ENCODE results near the gene HPCAL1.

Gene HPCAL1

DNA sequence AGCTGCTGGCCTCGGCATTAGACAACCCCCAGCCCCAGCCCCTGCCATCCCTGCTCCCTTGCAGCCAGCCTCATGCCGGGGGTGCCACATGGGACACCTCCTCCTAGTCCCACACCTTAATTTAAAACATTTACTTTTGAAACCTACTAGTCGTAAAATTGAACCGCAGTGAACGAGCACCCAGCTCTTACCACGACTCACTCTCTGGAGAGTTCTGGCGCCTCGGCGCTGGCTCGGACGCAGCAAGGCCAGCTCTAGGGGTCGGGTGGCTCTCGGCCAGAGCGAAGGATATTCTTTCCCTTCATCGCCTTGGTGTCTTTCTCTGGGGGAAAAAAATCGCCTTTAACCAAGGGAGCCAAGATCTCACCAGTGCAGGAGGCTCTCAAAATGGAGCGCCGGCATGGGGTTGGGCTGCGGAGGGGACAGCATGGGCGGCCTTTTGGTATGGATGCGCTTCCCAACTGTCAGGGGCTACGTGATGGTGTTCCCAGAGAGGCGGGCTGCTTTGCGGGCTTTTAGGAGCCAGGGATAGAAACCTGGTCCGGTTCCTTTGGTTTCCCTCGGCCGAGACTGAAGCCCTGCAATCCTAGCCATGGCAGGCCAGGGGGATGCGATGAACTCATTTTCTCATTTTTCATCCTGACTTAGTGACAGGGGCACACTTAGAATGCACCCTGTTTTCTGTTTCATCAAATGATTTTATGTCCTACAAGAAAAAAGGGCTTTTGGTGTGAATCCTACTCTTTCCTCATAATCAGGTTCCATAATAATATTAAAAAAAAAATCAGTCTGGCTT is 2.0 kb downstream of the HPCAL1 start:
- DNase-seq, result no peak

DNA sequence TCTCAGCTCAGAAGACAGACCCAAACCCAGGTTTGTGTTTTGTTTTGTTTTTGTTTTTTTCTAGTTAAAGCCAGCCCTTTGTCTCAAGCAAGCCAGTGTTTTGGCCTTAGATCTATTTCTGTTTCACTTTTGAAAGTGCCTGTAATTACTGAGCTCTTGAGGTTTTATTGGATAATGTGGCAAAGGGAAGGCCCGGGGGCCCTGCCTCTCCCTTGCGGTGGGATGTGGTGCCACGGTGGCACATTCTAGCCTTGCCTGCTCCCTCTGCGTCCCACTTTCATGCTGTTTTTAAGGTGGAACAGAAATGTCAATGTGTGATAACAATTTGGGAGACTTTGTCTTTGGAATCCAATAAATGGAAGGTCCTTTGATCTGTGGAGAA is 2.5 kb downstream of the HPCAL1 start:
- no peak for DNase-seq

- no peak for DNase-seq
Observed at GRCh38 chr2:10305715-10306114, 3.0 kb downstream of the HPCAL1 start.

DNA sequence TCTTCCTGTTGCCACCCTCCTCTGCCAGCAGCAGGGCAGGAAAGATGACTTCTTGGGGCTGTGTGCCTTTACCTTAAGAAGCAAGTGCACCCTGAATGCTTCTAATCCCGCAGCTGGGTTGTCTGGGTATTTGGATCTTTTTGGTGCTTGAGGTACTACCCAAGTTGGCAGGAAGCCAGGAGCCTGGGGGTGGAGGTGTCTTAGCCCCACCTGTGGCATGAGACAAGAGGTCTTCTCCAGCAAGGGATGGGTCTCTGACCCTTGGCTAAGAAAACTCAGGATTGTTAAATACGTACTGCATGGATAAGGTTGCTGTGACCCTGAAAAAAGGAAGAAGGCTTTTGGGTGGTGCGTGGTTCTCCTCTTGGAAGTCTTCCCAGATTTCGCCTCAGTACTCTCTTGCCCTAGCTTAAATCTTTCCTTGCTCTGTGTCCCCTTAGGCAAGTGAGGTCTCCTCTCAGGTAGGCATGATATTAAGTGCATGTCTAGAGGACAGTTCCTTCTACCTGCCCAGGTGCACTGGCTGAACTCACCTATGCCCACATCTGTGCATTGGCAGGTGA is 4.3 kb downstream of the HPCAL1 start:
- no peak for DNase-seq

DNA sequence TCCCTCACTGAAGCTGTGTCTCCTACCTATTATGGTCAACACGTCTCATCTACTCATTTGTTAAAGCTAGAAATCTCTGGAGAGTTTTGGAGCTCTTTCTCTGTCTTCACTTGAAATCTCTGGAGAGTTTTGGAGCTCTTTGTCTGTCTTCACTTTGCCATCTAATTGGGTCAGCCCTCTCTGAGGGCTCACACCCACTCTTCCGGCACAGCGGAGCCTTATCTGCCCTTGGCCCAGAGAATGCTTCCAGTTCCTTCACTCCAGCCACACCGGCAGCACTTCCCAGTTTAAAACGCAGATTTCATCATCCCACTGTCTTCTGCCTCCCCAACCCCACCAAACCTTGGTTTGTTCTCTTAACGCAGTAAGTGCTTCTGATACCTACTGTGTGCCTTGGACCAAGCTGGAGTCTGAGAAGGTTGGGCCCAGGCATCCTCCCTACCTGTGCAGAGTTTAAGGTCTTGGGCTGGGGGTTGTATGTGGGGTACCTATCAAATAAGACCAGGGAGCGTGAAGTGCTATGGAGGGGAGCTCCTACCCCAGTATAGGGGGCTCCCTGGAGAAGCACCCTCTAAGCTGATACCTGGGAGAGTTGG is 5.0 kb downstream of the HPCAL1 start:
- no peak for DNase-seq

DNA sequence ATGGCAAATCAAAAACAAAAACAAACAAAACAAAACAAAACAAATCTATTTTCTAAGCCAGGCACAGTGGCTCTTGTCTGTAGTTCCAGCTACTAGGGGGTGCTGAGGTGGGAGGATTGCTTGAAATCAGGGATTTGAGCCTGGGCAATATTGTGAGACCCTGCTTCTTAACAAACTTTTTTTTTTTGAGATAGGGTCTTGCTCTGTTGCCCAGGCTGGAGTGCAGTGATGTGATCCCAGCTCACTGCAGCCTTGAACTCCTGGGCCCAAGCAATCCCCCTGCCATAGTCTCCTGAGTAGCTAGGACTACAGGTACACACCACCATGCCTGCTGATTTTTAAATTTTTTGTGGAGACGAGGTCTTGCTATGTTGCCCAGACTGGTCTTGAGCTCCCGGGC is 6.2 kb downstream of the HPCAL1 start:
- DNase-seq, result no peak

- DNase-seq, result no peak
Observed at GRCh38 chr2:10309286-10309685, 6.6 kb downstream of the HPCAL1 start.

- no peak for DNase-seq
Observed at GRCh38 chr2:10310309-10310888, 7.7 kb downstream of the HPCAL1 start.

- DNase-seq, result no peak
Observed at GRCh38 chr2:10311736-10312135, 9.0 kb downstream of the HPCAL1 start.

DNA sequence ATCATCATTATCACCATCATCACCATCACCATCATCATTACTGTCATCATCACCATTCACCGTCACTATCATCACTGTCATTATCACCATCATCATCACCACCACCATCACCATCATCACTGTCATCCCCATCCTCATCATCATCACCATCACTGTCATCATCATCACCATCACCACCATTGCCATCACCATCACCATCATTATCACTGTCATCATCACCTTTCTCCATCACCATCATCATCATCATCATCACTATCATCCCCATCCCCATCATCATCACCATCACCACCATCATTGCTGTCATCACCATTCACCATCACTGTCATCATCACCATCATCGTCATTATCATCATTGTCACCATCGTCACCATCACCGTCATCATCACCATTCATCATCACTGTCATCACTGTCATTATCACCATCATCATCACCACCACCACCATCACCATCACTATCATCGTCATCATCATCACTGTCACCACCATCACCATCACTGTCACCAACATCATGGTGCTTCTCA is 9.8 kb downstream of the HPCAL1 start:
- no peak for DNase-seq

GRCh38 chr2:10316336-10316735 is 13.6 kb downstream of the HPCAL1 start:
- no peak for DNase-seq

DNA sequence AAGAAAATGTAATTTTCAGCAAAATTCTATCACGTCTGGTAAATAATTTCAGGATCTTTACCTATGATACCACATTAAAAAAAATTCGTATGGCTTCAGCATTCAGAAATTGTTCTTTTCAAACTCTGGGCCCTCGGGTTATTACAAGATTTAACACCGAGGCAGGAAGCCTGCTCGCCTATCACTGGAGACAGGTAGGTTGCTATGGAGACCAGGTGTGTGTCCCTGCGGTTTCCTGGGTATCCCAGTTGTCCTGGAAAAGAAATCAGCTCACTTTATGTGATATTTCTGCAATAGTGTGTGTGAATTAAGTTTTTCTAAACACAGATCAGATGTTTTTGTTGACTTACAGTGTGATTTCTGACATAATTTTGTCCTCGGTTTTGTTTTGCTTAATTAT is 14.2 kb downstream of the HPCAL1 start:
- DNase-seq, result no peak

- DNase-seq, result no peak
Observed at GRCh38 chr2:10317646-10318045, 14.9 kb downstream of the HPCAL1 start.

GRCh38 chr2:10318345-10318744 is 15.6 kb downstream of the HPCAL1 start:
- no peak for DNase-seq

DNA sequence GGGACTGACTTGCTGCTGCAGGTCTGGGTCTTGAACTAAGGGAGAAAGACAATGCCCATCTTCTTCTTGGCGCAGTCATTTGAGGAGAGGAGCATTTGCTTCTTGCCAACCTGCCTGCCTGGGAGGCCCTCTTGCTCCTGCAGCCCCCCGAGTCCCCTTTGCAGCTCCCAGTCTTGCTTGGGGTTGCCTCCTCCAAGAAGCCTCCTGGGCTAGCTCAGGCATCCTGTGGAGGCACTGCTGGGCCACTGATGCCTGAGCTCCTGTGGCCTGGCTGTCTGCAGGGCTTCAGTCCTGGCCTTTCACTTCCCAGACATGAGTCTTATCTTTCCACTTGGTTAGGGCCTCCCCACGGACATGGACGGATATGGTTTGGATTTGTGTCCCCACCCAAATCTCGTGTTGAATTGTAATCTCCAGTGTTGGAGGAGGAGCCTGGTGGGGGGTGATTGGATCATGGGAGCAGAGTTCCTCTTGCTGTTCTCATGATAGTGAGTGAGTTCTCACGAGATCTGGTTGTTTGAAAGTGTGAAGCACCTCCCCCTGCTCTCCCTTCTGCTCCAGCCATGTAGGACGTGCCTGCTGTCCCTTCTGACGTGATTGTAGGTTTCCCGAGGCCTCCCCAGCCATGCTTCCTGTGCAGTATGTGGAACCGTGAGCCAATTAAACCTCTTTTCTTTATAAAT is 17.3 kb downstream of the HPCAL1 start:
- no peak for DNase-seq

- DNase-seq, result no peak
Observed at GRCh38 chr2:10320575-10320931, 17.8 kb downstream of the HPCAL1 start.

- DNase-seq, result no peak
Observed at GRCh38 chr2:10320933-10321332, 18.2 kb downstream of the HPCAL1 start.

GRCh38 chr2:10321622-10322021 is 18.9 kb downstream of the HPCAL1 start:
- no peak for DNase-seq

DNA sequence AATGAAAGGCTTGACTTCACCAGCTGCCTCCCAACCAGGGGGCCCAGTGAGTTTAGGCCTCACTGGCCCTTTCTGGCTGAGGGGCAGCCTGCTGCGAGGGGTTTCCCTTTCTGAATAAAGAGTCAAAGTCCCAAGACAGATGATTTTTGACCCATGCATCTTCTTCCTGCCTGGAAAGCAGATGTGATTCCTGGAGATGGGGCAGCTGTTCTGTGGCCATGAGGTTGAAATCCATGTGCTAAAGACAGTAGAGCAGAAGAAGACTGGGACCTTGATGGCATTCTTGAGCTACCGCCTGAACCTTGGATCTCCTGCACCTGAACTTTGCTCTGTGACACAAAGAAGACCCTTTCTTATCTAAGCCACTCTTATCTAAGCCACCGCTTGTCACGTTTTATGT is 19.8 kb downstream of the HPCAL1 start:
- DNase-seq, result no peak

DNA sequence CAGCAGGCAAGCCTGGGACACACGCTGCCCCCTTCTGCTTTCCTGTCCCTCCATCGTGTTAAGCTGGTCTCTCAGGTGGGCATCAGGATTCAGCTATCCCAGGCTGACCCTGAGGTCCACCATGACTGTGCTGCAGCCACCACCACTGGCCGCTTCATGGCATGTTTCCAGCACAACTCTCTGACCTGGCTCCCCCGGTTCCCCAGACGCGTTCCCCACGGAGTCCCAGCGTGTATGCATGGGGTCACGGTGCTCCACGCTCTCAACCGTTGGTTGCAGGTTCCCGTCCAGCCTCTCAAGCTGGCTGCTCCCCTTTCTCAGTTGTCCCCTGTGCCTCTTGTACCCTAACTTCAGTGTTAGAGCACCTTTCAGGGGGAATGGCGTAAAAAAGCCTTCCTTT is 20.3 kb downstream of the HPCAL1 start:
- no peak for DNase-seq

GRCh38 chr2:10323535-10323934 is 20.8 kb downstream of the HPCAL1 start:
- DNase-seq, result no peak

DNA sequence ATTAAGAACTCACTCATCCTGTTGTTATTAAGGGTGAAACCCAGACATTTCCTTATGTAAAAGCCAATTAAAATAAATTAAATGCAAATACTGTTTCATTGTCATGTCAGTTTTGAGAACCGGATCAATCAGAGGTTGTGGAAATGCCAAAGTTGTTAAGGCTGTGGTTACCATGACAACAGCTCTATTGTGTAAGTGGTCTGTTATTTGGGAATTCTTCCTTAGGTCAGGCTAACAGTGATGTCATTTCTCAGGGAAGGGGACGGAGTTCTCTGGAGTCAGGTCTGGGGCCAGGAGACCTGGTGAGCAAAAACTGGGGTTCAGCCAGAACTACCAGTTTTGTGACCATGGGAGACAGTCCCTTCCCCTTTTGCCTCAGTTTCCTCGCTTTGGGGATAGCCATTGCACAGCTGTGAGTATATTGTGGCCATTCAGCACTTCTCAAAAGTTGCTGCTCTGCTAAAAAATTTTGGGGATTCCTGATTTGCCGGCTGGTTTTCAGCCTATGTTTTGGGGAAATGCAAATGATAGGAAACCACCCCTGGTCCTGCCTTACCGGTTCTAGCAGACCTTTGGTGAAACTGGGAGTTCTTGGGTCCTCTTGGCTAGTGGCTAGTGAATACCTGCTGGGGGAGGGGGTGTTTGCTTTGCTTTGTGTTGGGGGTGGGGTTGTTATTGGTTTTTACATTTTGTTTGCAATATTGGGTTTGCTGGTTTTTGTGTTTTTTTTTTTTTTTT is 21.6 kb downstream of the HPCAL1 start:
- no peak for DNase-seq
